NCI-H526 treated with DMSO at 0.1 percent for 48 hours (cell line): Measurements from ENCODE around the gene SELP.
"Not testable (repeated sequence)": the region's sequence is repeated elsewhere in the genome, so short reads cannot be mapped to it uniquely, and the experiment has no call there.

Experiments used
- DNase-seq: peaks from one replicate; lab custom pipeline; 2025; lab: John Stamatoyannopoulos, UW

SELP gene

DNA sequence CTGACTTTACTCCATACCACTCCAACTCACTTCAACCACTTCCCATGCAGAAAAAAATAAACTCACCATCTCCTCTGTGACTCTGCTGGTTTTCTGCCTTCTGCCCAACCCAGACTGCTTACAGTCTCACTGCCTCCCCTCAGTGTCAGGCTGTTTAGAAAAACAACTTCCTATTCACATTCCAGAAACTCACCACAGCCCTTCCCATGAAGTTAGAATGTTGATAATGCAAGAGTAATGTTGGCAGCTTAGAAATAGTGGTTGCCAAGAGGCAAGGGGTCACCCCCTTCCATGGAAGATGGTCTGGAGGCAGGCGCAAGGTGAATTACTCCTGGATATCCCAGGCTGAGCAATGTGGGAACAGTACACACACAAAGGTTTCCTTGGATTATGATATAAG, at the start of gene SELP:
Gene SELP, minus strand, starts transcription at position 119 of the 400 bp plus-strand sequence. Its CDS starts 50 bp downstream, at position 69.
- no peak for DNase-seq

DNA sequence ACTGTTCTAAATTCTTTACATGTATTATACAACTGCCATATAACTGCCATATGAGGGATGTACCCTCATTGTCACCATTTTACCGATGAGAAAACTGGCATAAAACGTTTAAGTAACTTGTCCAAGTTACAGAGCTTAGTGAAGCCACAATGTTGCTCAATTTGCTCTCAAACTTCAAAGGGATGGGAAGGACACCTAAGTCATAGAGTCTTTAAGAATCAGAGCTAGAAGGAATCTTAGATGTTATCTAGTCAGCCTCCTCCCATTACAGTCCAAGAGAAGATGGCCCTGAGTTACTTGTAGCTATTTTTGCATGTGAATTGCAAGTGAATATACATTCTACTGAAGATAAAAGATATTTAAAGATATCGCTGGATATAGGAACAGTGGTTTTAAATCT, 49.8 kb upstream of the SELP start:
- no peak for DNase-seq

DNA sequence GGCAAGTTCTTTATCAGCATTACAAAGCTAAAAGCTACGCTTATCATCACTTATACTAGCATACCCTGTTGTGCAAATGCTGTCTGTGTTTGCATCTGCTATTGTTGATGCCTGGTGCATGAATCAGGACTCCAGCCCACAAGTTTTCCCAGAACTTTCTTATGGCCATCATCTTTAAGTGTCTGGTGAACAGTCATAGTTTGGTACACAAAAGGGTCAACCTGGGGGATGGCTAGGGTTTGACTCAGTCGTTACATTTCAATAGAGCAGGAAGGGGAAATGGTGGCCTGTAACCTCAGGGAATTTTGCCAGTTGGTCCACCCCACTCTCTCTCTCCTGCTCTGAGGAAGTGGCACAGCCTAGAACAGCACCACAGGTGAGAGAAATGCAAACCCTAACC, 46.1 kb upstream of the SELP start:
- no peak for DNase-seq

DNA sequence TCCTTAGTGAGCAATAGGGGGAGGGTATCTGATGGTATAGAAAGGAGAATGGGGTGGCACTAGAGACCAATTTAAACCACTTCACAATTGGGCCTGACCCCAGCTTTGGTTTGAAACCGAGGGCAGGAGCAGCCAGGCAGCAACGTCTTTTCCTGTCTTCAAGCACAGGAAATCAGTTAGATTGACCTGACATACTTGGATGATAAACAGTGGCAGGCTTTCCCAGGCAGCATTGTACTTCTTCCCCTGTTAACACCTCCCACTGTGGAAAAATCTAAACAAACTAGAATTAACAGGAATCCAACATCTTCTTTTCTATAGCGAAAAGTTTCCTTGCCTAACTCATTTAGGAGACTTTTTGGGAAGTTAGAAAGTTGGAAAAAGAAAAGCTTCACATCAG, 40.9 kb upstream of the SELP start:
- DNase-seq: no peak

DNA sequence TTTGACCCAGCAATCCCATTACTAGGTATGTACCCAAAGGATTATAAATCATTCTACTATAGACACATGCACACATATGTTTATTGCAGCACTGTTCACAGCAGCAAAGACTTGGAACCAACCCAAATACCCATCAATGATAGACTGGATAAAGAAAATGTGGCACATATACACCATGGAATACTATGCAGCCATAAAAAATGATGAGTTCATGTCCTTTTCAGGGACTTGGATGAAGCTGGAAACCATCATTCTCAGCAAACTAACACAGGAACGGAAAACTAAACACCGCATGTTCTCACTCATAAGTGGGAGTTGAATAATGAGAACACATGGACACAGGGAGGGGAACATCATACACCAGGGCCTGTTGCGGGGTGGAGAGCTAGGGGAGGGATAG, 40.3 kb upstream of the SELP start:
- not testable (repeated sequence) for DNase-seq

DNA sequence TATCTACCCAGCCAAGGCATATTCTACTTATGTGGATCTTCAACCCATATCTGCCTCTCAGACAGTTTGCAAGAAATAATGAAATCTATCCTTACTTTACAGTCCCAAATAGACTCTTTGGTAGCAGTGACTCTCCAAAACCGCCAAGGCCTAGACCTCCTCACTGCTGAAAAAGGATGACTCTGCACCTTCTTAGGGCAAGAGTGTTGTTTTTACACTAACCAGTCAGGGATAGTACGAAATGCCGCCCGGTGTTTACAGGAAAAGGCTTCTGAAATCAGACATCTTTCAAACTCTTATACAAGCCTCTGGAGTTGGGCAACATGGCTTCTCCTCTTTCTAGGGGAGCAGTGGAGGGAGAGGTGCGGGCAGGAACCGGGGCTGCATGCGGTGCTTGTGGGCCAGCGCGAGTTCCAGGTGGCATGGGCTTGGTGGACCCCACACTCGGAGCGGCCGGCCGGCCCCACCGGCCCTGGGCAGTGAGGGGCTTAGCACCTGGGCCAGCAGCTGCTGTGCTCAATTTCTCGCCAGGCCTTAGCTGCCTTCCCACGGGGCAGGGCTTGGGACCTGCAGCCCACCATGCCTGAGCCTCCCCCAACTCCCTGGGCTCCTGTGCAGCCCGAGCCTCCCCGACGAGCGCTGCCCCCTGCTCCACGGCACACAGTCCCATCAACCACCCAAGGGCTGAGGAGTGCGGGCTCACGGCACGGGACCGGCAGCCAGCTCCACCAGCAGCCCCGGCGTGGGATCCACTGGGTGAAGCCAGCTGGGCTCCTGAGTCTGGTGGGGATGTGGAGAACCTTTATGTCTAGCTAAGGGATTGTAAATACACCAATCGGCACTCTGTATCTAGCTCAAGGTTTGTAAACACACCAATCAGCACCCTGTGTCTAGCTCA, 38.0 kb upstream of the SELP start:
- not testable (repeated sequence) for DNase-seq

DNA sequence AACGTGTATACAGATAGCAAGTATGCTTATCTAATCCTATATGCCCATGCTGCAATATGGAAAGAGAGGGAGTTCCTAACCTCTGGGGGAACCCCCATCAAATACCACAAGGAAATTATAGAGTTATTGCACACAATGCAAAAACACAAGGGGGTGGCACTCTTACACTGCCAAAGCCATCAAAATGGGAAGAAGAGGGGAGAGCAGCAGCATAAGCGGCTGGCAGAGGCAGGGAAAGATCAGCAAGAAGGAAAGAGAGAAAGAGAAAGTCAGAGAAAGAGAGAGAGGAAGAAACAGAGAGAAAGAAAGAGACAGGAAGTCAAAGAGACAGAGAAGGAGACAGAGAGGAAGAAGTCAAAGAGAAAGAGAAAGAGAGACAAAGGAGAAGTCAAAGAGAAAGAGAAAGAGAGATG, 37.3 kb upstream of the SELP start:
- DNase-seq: not testable (repeated sequence)

DNA sequence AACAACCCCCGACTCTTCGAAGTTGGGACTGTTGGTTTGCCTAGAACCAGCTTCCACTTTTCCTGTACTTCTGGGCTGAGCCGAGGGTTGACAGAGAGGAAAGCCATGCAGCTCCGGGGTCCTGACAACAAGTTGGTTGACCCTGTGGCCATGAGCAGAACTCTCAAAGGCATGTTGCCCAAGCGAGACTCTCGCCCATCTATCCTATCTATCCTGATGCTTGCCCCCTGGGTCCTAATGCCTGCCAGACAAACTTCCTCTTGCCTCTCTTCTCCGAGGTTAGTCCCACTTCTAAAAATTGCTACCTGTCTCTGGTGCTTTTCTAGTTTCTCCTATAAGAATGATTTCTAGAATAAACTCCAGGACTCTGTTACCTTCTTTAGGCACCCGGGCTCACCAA, 32.8 kb upstream of the SELP start:
- not testable (repeated sequence) for DNase-seq

DNA sequence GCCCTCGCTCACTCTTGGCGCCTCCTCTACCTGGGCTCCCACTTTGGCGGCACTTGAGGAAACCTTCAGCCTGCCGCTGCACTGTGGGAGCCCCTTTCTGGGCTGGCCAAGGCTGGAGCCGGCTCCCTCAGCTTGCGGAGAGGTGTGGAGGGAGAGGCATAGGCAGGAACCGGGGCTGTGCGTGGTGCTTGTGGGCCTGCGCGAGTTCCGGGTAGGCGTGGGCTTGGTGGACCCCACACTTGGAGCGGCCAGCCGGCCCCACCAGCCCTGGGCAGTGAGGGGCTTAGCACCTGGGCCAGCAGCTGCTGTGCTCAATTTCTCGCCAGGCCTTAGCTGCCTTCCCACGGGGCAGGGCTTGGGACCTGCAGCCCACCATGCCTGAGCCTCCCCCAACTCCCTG, 31.1 kb upstream of the SELP start:
- DNase-seq: not testable (repeated sequence)

DNA sequence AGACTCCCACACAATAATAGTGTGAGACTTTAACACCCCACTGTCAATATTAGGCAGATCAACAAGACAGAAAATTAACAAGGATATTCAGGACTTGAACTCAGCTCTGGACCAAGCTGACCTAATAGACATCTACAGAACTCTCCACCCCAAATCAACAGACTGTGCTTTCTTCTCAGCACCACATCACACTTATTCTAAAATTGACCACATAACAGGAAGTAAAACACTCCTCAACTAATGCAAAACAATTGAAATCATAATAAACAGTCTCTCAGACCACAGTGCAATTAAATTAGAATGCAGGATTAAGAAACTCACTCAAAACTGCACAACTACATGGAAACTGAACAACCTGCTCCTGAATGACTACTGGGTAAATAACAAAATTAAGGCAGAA, 28.9 kb upstream of the SELP start:
- DNase-seq: not testable (repeated sequence)

DNA sequence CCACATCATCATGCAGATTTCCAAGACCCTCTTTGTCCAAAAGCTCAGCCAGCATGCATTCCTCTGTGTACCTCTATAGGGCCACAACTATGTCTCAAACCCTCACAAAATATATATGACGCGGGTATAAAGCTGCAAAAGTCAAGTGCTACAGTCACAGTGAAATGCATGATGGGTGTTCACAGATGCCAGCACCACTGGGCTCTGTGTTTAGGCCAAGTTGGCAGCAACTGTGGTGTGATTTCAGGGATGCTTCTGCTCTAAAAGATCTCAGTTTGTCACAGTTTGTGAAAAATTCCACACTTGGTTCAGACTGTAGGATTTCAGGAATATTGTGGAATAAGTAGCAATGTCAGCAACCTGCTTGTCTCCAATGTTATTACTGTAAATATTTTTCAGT, 23.9 kb upstream of the SELP start:
- DNase-seq: no peak

DNA sequence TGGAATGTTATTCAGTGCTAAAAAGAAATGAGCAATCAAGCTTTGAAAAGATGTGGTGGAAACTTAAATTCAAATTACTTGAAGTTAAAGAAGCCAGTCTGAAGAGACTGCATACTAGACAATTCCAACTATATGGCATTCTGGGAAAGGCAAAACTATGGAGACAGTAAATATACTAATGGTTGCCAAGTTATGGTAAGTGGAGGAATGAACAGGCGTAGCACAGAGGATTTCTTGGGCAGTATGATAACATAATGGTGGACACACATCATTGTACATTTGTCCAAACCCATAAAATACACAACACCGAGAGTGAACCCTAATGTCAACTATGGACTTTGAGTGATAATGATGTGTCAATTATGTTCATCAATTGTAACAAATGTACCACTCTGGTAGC, 21.1 kb upstream of the SELP start:
- no peak for DNase-seq

DNA sequence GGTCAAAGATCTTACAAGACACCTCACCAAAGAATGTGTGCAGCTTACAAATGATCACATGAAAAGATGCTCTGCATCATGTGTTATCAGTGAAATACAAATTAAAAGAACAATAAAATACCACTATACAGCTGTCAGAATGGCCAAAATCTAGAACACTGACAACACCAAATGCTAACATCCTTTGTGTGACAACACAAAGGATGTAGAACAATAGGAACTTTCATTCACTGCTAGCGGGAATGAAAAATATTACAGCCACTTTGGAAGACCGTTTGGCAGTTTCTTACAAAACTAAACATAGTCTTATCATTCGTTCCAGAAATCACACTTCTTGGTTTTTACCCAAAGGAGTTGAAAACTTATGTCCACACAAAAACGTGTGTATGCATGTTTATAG, 20.6 kb upstream of the SELP start:
- DNase-seq: no peak

DNA sequence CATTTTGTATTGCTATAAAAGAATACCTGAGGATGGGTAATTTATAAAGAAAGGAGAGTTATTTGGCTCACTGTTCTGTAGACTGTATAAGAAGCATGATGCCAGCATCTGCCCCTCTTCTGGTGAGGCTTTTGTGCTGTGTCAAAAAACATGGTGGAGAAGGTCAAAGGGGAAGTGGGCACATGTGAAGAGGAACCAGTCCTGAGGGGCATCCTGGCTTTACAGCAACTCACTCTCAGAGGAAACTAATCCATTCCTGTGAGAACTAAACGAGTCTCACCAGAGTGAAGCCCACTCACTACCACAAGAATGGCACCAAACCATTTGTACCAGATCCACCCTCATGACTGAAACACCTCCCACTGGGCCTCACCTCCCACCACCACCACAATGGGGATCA, 18.8 kb upstream of the SELP start:
- no peak for DNase-seq

DNA sequence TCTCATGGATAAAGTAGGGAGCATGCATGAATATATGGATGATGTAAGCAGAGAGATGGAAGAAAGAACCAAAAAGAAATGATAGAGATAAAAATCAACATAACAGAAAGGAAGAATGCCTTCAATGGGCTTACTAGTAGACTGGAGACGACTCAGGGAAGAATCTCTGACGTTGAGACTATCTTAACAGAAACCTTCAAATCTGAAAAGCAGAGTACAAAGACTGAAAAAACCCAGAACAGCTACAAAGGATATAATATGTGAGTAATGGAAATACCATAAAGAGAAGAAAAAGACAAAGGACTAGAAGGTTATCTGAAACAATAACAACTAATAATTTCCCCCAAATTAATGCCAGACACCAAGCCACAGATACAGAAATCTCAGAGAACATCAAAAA, 18.3 kb upstream of the SELP start:
- DNase-seq: no peak

DNA sequence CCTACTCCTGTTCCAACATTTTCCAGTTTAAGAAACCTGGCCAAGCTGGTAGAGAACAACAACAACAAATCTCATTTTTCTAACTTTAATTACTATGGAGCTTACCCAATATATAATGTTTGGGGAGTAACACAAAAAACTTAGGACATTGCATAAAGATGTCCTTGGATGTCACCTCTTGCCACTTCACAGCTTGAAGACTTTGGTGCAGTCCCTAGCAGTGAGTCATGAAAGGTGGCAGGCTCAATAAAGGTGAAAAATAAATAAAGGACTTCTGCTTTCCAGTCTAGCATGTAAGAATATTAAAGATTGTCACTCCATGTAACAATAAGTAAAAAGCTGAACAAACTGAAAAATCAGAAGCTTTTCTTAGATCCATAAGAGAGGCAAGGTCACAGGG, 17.6 kb upstream of the SELP start:
- DNase-seq: no peak

DNA sequence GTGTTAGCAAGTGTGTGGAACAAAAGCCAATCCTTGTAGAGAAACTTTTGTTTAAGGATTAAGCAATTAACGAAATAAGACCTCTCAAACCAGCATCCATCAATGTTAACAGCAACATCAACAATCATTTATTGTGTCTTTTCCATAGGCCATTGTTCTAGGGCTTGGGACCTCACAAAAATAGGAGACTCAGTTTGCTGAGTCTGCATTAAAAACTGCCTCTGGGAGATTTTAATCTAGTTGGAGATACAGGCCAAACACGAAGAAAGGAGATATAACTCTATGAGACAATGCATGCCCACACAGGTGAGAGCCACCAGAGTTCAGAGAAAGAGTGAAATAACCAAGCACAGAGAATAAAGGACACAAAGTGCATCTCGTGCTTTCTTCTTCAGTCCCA, 14.4 kb upstream of the SELP start:
- no peak for DNase-seq

DNA sequence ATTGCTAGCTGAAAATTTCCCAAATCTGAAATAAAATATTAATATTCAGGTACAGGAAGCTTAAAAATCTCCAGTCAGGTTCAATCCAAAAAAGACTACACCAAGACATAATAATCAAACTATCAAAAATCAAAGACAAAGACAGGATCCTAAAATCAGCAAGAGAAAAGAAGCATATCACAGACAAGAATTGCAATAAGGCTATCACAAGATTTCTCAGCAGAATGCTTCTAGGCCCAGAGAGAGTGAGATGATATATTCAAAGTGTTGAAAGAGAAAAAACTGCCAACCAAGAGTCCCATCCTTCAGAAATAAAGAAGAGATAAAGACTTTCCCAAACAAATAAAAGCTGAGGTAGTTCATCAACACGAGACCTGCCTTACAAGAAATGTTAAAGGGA, 5.0 kb upstream of the SELP start:
- DNase-seq: no peak

DNA sequence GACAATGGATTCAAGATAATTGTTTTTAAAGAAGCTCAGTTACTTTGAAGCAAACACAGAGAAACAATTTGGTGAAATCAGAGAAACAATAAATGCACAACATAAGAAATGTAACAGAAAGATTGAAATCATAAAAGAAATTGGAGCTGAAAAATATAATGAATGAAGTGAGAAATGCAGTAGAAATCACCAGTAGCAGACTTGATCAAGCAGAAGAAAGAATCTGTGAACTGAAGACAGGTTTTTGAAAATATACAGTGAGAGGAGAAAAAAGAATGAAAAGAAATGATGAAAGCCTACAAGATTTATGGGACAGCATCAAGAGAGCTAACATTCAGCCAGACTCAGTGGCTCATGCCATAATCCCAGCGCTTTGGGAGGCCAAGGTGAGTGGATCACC, 4.2 kb upstream of the SELP start:
- DNase-seq: no peak

DNA sequence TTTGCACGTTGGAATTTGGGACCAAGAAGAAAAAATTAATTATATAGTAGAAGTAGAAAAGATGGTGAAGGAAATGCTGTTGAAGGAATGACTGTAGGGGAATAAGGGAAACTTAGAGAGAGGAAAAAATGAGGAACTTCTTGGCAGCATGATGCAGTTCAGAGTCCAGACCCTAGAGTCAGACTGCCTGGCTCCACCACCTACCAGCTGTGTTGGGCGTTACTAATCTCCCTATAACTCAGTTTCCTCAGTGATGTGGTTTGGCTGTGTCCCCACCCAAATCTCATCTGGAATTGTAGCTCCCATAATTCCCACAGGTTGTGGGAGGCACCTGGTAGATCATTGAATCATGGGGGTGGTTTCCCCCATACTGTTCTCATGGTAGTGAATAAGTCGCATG, 1.3 kb upstream of the SELP start:
- DNase-seq: no peak

DNA sequence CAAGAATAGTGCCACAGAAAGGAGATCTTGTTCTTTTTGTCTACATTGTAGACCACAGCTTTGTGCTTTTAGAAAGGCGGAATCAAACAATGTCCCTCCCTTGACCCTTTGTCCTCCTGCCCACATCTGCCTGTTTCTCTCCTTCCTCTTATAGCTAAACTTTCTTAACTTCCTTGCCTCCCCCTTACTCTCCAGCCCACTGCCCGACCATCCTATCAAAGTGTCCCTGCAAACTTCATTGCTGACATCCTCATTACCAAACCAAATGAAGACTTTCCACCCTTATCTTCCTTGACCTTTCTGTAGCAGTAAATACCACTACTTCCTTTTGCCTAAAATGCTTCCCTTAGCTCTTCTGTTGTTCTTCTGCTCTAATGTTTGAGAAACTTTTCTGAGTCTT, 5.0 kb downstream of the SELP start:
- DNase-seq: no peak

DNA sequence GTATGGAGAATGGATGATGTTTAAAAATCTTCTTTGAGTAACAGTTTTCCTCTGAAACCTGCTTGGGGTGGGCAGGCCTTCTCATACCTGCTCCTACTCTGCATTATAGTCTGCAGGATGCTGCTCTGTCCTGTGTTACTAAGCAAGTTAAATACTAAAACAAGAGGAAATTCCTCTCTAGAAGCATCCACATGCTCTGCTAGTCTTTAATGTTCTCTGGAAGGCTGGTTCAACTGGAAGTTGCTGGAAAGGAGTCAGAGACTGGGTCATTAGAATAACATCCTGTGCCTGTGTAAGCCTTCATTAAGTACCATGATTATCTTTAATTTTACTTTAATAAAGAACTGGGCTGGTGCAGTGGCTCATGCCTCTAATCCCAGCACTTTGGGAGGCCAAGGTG, 5.8 kb downstream of the SELP start:
- no peak for DNase-seq

DNA sequence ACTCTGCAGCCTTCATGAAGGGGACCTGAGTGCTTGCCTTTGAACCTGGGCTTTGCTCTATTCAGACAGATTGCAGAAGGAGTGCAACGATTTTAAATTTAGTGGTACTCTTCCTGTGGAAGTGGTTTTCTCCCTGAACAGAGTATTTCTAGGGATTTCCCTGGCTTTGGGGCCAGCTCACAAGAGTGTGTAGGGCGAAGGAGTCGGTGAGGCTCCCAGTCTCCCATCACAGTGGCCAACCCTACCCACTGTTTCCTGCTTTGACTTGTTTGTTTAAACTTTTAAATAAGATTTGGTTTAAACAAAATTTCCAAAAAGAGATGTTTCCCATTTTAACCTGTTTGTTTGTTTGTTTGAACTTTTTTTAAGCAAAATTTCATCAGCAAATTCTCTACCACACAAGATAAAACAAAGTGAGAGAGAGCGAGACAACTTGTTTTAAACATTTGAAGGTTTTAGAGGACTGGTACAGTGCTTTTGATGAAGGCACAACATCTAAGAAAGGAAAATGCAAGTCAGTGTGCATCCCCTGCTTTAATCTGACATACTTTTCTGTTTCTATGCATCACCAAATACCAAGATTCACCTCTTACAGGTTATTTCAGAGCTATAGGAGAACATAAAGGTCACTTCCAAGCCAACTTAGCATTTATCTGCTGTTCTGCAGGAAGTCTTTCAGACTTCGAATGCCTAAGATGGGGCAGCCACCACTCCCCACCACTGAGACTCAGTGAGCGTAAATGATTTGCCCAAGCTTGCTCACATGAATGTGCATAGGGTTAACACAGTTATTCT, 6.6 kb downstream of the SELP start:
- no peak for DNase-seq
